MM.1S (cell line): ENCODE data around the gene SRPK2.
A peak's percentile ranks its signal among the peaks of the same experiment; 100 is the strongest.

Experiments
- DNase-seq: peaks from one replicate; pipeline ENCODE4 v3.0.0-alpha.2; 2015
- H2AFZ ChIP-seq: fragments of 300-600 bp; sonication (generic); 2 replicates; pipeline ENCODE4 v1.6.0; 2016; ENCODE audit warnings: antibody characterized with exemption, low read length
- H3F3A ChIP-seq: fragments of 300-600 bp; sonication (generic); 2 replicates; pipeline ENCODE4 v1.6.1; 2016; ENCODE audit warnings: mild to moderate bottlenecking, antibody characterized with exemption, low read length, moderate library complexity, mixed read lengths; ENCODE audit not compliant: insufficient read depth
- H3K27ac ChIP-seq: fragments of 300-600 bp; sonication (generic); 2 replicates; pipeline ENCODE4 v1.5.1; 2016; ENCODE audit warnings: mild to moderate bottlenecking, low read length
- H3K27me3 ChIP-seq: fragments of 300-600 bp; sonication (generic); replicated peaks from 2 replicates; pipeline ENCODE4 v1.6.0; 2016; ENCODE audit warnings: low read length; ENCODE audit not compliant: insufficient read depth
- H3K36me3 ChIP-seq: fragments of 300-600 bp; sonication (generic); replicated peaks from 2 replicates; pipeline ENCODE4 v1.6.1; 2016; ENCODE audit warnings: mild to moderate bottlenecking, low read length, mixed read lengths; ENCODE audit not compliant: insufficient read depth
- H3K4me1 ChIP-seq: fragments of 300-600 bp; sonication (generic); 2 replicates; pipeline ENCODE4 v1.6.1; 2016; ENCODE audit warnings: low read length, mixed read lengths
- H3K4me2 ChIP-seq: fragments of 300-600 bp; sonication (generic); 2 replicates; pipeline ENCODE4 v1.6.0; 2016; ENCODE audit warnings: low read depth, low read length
- H3K4me3 ChIP-seq: fragments of 300-600 bp; sonication (generic); 2 replicates; pipeline ENCODE4 v1.5.1; 2016; ENCODE audit warnings: low read length, mixed read lengths
- H3K79me2 ChIP-seq: fragments of 300-600 bp; sonication (generic); 2 replicates; pipeline ENCODE4 v1.6.1; 2016; ENCODE audit warnings: mixed run types, low read length, mixed read lengths
- H3K9ac ChIP-seq: fragments of 300-600 bp; sonication (generic); 2 replicates; pipeline ENCODE4 v1.6.1; 2016; ENCODE audit warnings: low read length, mixed read lengths
- H3K9me2 ChIP-seq: fragments of 300-600 bp; sonication (generic); replicated peaks from 2 replicates; pipeline ENCODE4 v1.6.1; 2016; ENCODE audit warnings: mild to moderate bottlenecking, low read length, mixed read lengths; ENCODE audit not compliant: insufficient read depth
- H3K9me3 ChIP-seq: fragments of 300-600 bp; sonication (generic); replicated peaks from 2 replicates; pipeline ENCODE4 v1.6.1; 2016; ENCODE audit warnings: mild to moderate bottlenecking, low read length, mixed read lengths; ENCODE audit not compliant: insufficient read depth
- H4K20me1 ChIP-seq: fragments of 300-600 bp; sonication (generic); 2 replicates; pipeline ENCODE4 v1.6.1; 2016; ENCODE audit warnings: mild to moderate bottlenecking, low read length, moderate library complexity, mixed read lengths; ENCODE audit not compliant: insufficient read depth
- CTCF ChIP-seq: fragments of 300-600 bp; sonication (generic); IDR thresholded peaks from 2 replicates; pipeline ENCODE4 v1.5.1; 2016; ENCODE audit warnings: antibody characterized with exemption, low read length, mixed read lengths
- EZH2 ChIP-seq: fragments of 300-600 bp; sonication (generic); optimal IDR thresholded peaks from 2 replicates; pipeline ENCODE3; 2017; ENCODE audit warnings: low read depth, mild to moderate bottlenecking, antibody characterized with exemption, low read length, mixed read lengths
- EZH2phosphoT487 ChIP-seq: fragments of 300-600 bp; sonication (generic); IDR thresholded peaks from 2 replicates; pipeline ENCODE4 v1.6.1; 2018; ENCODE audit warnings: antibody characterized with exemption, low read length

SRPK2 gene

GRCh38 chr7:105257338-105257737, 131.4 kb downstream of the SRPK2 start:
- peaks cover 86% of the 10 kb centered on the region for H3K79me2 ChIP-seq
- H3K9me2 ChIP-seq: no peaks in the 10 kb centered on the region
- peaks cover 23% of the 10 kb centered on the region for H3K4me1 ChIP-seq
- no peaks in the 10 kb centered on the region for H3K36me3 ChIP-seq
- peak overlapping the region; percentile 20; the same call in 1 of the 2 replicates for H3K27ac ChIP-seq
- peaks cover 13% of the 10 kb centered on the region for H3F3A ChIP-seq
- no peak for TF ChIP-seq EZH2
- TF ChIP-seq CTCF: no peak
- no peak for TF ChIP-seq EZH2phosphoT487
- H4K20me1 ChIP-seq: peaks cover 4% of the 10 kb centered on the region
- no peaks in the 10 kb centered on the region for H3K27me3 ChIP-seq
- H3K4me3 ChIP-seq: no peak overlapping the region
- H3K9me3 ChIP-seq: no peaks in the 10 kb centered on the region
- H3K9ac ChIP-seq: no peak overlapping the region
- peak; percentile 69 for DNase-seq
- H3K4me2 ChIP-seq: peak overlapping the region; percentile 65; the same call in 1 of the 2 replicates
- no peak overlapping the region for H2AFZ ChIP-seq

- Histone ChIP-seq H3K9me2 (no peaks in the 10 kb centered on the region), H3K9me3 (no peaks in the 10 kb centered on the region), H3F3A (peaks cover 13% of the 10 kb centered on the region), H3K9ac (no peak overlapping the region), H3K4me2 (peak overlapping the region; percentile 65; the same call in 1 of the 2 replicates), H3K27me3 (no peaks in the 10 kb centered on the region), H3K27ac (peak overlapping the region; percentile 20; the same call in 1 of the 2 replicates), H2AFZ (no peak overlapping the region), H3K36me3 (no peaks in the 10 kb centered on the region), H3K4me3 (no peak overlapping the region), H3K4me1 (peaks cover 23% of the 10 kb centered on the region), H3K79me2 (peaks cover 86% of the 10 kb centered on the region), H4K20me1 (peaks cover 4% of the 10 kb centered on the region)
- DNase-seq: no peak
- TF ChIP-seq EZH2phosphoT487 (no peak), EZH2 (no peak), CTCF (no peak)
Measured at GRCh38 chr7:105256761-105257231, 131.9 kb downstream of the SRPK2 start.

GRCh38 chr7:105250706-105251105, 138.0 kb downstream of the SRPK2 start:
- Histone ChIP-seq H4K20me1 (no peaks in the 10 kb centered on the region), H3K4me1 (no peaks in the 10 kb centered on the region)

More at GRCh38 chr7:105250706-105251105, 138.0 kb downstream of the SRPK2 start:
- no peak for DNase-seq
- TF ChIP-seq EZH2phosphoT487 (no peak), EZH2 (no peak), CTCF (no peak)
- no peak overlapping the region for H3K4me3 ChIP-seq
- peaks cover 100% of the 10 kb centered on the region for H3K79me2 ChIP-seq
- no peak overlapping the region for H3K4me2 ChIP-seq
- no peak overlapping the region for H3K9ac ChIP-seq
- H2AFZ ChIP-seq: no peak overlapping the region
- H3K9me3 ChIP-seq: no peaks in the 10 kb centered on the region
- H3K27me3 ChIP-seq: no peaks in the 10 kb centered on the region
- H3F3A ChIP-seq: no peaks in the 10 kb centered on the region
- no peaks in the 10 kb centered on the region for H3K36me3 ChIP-seq
- no peaks in the 10 kb centered on the region for H3K9me2 ChIP-seq
- no peak overlapping the region for H3K27ac ChIP-seq
